NB4 (cell line): Measurements from ENCODE around the gene OTUD3.
A peak's percentile ranks its signal among the peaks of the same experiment; 100 is the strongest.

Experiments used
- DNase-seq: peaks from one replicate; pipeline ENCODE4 v3.0.0; 2010; ENCODE audit warnings: low read depth
- H3K4me3 ChIP-seq: one replicate; pipeline ENCODE4 v1.5.1; 2011; ENCODE audit warnings: mild to moderate bottlenecking, low read depth, low read length, moderate library complexity
- CTCF ChIP-seq: IDR thresholded peaks from one replicate; pipeline ENCODE4 v1.5.1; 2012; ENCODE audit warnings: low read depth, low read length
- MAX ChIP-seq: IDR thresholded peaks from 2 replicates; pipeline ENCODE4 v1.6.1; 2011; ENCODE audit warnings: low read depth, low read length
- MYC ChIP-seq: IDR thresholded peaks from 2 replicates; pipeline ENCODE4 v1.6.1; 2011; ENCODE audit warnings: low read depth, low read length
- POLR2A ChIP-seq: IDR thresholded peaks from 2 replicates; pipeline ENCODE4 v1.6.1; 2011; ENCODE audit warnings: mild to moderate bottlenecking; ENCODE audit not compliant: insufficient read length; ENCODE audit errors: extremely low read depth

OTUD3 gene

GRCh38 chr1:19955534-19956170 is 73.5 kb downstream of the OTUD3 start:
- peak; percentile 57 for DNase-seq
- no peak overlapping the region for H3K4me3 ChIP-seq
- TF ChIP-seq MAX (no peak), POLR2A (no peak), CTCF (no peak), MYC (0 out of 2 replicates have a peak, but pooled peaks have one; percentile 19)

GRCh38 chr1:19957779-19958178 is 75.6 kb downstream of the OTUD3 start:
- DNase-seq, result no peak
- TF ChIP-seq MAX (no peak), POLR2A (no peak), MYC (no peak), CTCF (no peak)
- no peak overlapping the region for H3K4me3 ChIP-seq

- TF ChIP-seq MYC, result no peak
- no peak for TF ChIP-seq POLR2A
- TF ChIP-seq MAX, result no peak
- no peak for TF ChIP-seq CTCF
- no peak overlapping the region for H3K4me3 ChIP-seq
- DNase-seq, result no peak
Observed at GRCh38 chr1:19960591-19960990, 78.4 kb downstream of the OTUD3 start.
